ENCODE data around the gene PACRG.

Gene PACRG

DNA sequence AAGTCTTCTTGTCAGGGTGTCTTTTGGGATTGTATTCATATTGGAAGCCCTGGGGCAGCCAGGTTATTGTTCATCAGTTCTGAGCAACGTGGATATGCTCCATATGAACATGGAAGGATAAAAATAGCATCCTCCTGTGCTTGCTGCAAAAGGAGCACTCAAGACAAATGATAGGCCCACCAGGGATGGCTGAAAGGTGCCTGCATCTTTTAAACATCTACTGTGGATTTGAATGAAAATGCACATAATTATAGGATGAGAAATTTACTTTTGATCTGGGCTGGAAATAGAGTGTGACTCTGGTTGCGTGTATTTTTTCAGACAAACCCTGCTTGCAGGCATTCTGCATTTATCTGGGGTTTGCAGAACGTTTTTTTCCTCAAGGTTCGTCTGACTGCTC, 299.1 kb downstream of the PACRG start:
- no peak for DNase-seq

DNA sequence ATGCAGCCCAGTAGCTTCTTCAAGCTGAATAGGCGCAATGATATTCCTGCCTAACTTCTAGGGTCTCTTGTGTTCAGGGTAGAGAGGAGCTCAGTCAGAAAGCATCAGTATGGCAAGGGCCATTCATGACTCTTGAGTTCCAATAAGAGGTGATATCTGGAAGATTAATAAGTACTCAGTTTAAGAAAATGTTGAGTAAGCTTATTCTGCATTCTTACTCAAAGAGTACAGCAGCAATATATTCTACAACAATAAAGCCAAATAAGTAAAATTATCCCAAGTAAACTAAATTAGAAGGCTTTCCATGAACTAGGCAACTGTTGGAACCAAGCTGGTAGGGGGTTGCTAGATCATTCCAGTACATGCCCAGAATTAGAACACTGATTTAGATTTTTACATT, 303.2 kb downstream of the PACRG start:
- no peak for DNase-seq

DNA sequence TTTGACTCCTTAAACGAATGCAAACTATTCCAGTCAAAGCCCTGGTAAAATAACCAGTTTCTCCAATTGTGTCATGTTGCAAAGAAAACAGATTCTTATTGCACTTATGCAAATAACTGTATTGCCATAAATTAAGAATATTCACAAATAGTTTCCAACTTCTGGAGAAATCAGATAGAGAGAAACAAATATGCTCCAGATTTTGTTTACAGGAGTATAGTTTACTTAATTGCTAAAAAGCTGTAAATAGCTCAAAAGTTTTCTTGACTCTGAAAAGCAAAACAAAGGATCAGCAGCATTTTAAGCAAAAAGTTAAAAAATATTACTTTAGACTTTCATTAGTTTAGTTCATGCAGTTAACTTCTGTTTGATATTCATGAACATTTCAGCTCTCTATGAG, 304.2 kb downstream of the PACRG start:
- no peak for DNase-seq

DNA sequence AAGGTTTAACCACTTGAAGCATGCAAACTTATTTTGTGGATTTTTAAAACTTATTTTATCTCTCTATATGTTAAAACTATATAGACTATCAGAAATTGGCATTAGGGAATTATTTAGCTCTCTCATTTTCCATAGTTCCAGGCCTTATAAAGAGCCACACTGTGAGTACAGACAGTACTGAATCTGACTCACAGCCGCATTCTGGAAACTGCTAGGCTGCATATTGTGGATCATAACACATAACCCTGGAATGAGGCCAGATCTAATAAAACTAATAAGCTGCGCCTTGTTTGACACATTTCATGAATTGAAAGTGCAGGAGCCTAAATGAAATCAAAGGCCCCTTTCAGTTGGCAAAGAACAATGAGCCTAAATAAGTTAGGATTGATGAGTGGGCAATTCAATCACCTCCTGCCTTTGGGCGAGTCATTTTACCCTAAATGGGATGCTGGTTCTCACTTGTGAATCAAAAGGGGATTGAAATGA, 308.4 kb downstream of the PACRG start:
- DNase-seq = no peak

DNA sequence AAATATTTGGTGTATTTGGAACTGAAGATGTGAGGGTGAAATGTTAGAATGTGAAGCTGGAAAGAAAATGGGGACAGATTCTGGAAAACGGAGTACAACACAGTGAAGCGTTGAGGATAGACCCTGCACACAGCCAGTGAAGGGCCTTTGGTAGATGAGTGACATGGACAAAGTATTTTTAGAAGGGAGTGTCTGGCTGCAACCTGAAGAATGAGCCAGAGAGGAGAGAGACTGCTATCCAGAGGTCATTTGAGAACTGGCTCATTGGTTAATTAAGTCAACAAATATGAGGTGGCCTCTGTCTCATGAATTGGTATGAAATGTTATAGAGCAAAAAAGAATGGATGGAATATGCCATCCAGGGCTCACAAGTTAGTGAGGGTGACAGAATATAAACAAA, 310.5 kb downstream of the PACRG start:
- no peak for DNase-seq

DNA sequence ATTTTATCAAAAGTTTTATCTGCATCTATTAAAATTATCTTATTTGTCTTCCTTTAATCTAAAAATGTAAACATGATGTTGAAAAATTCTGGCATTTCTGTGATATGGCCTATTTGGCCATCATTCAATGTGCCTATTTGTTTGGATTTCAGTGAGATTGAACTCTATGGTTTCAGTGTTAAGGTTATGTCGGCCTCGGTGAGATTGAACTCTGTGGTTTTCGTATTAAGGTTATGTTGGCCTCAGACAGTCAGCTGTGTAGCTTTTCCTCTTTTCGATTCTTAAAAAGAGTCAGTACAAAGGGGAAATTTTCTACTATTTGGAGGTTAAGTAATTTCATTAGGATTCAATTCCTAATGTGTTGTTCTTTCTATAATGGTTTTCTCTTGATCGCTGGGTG, 320.6 kb downstream of the PACRG start:
- no peak for DNase-seq

DNA sequence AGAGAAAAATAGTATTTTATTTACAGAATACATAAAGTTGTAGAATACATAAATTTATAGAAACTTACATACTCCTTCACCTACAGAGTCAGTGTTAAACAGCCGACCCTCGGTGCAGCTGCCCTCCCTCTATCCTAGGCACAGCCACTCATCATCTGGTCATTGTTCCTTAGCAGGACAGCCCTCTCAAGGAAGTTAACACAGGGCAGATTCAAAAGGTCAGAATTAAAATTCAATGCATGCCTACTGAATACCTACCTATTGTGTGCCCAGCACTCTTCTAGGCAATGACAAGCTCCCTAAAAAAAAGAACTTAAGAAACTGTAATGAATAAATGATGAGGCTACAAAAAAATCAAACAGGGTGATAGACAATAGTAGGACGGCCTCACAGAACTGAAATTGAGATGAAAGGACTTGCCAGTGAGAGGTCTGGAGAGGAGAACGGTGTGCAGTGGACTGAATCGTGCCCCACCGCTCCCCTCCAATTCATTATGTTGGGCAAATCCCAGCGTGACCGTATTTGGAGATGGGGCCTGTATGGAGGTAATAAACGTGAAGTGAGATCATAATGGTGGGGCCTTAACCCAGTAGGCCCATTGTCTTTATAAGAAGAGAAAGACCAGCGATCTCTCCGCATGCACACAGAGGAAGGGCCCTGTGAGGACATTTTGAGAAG, 326.0 kb downstream of the PACRG start:
- no peak for DNase-seq

DNA sequence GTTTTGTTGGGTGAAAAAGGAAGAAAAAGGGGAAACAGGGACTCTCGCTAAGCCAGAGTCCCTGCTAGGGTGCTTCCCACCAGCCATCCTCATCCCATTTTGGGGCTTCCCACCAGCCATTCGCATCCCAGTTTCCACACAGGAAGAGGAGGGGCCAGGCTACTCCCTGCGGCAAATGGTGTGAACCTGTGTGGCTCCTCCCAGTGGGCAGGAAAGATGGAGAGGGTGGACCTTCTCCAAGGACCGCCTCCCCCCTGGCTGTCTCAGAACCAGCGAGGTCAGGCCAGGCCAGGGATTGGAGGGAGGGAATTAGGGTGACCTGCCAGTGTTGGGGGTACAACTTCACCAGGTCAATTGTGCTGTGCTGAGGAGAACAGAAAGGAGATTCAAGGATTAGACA, 326.9 kb downstream of the PACRG start:
- no peak for DNase-seq

DNA sequence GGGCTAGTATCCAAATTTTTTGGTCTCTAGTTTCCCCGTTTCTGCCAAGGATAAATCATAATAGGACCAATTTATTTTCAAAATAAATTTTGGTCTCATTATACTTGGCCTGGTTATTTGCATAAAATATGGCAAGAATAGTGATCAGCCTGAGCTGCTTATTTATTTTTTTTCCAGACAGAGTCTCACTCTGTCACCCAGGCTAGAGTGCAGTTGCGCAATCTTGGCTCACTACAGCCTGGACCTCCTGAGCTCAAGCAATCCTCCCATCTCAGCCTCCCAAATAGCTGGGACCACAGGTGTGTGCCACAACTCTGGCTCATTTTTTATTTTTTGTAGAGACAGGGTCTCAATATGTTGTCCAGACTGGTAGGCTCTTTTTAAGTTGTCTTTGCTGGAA, 329.5 kb downstream of the PACRG start:
- no peak for DNase-seq

DNA sequence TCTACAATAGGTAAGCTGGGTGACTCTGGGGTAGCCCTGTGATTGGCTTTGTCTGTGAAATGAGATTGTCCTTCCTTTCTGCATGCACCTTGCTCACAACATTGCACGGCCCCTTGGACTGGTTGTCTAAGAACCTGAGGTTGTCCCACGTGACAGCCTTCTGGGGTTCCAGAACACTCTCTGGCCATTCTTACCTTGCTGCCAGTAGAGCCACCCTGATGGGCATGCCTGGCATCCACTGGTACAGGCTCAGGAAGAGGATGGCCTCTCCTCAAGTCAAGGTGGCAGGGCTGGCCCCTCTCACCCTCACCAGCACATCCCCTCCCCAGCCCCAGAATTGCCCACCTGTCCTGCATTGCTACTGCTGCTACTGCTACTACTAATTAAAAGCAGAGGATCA, 335.0 kb downstream of the PACRG start:
- no peak for DNase-seq

DNA sequence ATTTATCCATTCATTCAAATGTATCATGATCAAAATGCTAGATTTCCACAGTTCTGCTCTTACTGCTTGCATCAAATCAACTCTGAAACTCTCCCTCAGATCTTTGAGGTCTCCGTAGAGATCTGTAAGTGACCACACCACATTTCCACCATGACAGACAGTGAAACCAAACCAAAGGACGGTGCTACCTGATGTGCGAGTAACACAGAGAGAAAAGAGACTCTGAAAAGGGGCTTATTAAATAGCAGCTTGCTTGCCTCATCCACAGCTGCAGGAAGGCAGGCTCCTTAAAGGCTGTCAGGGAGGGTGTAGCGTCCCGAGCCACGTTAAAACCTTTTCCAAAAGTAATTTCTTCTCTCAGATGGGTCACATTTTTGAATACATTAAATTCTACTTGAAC, 335.8 kb downstream of the PACRG start:
- no peak for DNase-seq

DNA sequence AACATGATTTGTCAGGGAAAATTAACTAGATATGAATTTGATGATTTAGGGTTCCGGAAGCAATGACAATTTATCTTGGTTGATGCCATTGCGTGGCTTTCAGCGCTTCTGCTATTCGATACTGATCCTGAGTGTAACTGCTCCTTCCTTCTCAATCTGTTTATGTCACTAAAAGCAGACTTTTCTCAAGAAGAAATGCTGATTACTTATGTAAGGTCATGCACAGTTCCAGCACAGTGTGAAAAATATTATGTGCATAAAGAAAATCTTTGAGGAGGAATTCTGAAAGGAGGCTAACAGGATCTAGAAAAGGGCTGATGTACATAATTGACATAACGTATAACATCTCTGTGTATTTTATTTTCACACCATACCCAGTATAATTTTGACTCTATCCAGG, 336.6 kb downstream of the PACRG start:
- DNase-seq = no peak

DNA sequence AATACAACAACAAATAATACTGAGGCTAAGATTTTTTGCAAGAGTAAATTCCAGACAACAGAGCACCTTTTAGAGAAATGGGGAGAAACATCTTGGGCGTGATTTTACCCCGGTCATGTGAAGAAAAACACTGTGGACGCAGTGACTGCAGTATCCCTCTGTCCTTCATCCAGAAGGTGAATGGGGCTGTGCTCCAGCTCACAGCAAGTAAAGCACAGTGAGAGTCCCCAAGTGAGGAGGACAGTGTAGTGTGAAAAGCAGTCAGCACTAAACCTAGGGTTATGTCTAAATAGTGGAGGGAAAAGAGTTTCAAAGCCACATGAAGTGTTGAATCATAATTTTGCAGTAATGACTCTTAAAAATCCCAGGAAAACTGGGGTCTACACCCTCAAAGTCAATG, 338.4 kb downstream of the PACRG start:
- no peak for DNase-seq

DNA sequence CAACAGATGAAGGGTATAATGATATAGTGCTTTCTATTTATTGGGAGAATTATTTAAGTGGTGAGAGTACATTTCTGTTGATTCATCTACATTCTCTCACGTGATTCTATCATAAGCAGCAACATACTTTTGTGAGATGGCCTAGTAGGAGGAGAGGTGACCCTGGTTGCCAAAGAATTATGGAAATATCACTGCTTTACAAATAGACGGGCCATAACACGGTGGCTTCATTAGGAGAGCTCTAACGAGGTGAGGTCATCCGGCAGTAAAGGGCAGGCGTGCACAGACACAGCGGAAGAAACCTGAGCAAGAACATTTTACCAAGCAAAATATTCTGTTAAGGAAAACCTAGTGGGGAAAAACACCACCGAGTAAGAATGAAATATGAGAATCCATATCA, 349.4 kb downstream of the PACRG start:
- DNase-seq = no peak

DNA sequence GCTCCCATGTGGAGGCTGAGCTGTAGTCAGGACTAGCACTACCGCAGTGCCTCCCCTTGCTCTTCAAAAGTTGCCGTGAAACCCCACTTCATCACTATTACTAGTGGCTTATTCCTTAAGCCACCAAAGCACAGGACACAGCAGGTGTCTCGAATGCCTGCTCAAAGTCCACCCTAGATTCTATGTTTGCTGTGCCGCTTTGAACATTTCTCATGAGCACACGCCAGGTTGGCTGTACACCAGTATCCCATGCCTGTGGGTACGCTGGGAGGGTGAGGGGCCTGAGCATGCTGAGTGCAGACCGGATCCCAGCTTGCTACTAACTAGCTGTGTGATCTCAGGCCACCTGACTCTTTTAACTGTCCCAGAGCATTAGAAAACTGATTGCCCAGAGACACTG, 350.9 kb downstream of the PACRG start:
- DNase-seq = no peak

DNA sequence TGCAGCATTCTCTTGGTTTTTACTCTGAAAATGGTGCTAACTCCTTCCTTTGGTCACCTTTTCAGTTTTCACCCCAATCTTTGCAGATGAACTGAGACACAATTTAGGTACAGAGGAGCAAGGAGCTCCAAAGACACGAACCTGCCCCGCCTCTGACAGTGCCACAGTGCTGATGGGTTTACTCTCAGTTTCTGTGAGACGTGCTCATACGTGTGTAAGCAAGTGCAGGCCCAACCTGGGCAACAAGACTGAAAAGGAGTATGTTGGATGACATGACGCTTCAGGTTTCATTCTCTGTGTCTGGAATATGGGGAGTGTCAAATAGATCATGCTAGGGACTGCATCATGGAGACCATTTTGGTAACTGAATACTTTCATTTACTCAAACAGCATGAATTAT, 352.5 kb downstream of the PACRG start:
- DNase-seq = no peak

DNA sequence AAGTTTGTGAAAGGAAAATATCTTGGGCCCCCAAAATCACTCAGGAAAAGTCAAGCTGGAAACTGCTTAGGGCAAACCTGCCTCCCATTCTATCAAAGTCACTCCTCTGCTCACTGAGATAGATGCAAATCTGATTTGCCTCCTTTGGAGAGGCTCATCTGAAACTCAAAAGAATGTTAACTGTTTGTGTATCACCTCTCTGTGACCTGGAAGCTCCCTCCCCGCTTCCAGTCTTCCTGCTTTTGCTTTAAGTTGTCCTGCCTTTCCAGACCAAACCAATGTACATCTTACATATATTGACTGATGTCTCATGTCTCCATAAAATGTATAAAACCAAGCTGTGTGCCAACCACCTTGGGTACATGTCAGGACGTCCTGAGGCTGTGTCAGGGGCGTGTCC, 355.4 kb downstream of the PACRG start:
- DNase-seq = no peak

DNA sequence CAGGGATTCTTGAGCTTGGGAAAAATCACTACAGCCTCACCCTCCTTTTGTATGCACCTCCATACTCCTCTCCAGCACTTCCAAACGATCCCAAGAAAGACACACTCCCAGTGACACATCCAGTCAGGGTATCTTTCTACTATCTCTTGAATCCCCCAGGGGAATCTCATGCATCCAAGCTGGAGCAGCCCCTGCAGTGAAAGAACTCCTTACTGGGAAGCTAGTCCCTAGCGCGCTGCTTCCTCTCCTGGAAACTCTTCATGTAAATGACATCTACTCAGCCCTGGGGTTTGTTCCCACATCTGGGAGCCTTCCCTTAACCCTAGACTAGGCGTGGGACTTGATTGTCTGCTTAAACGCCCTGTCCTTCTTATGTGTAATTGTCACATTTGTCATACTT, 357.7 kb downstream of the PACRG start:
- DNase-seq = no peak

DNA sequence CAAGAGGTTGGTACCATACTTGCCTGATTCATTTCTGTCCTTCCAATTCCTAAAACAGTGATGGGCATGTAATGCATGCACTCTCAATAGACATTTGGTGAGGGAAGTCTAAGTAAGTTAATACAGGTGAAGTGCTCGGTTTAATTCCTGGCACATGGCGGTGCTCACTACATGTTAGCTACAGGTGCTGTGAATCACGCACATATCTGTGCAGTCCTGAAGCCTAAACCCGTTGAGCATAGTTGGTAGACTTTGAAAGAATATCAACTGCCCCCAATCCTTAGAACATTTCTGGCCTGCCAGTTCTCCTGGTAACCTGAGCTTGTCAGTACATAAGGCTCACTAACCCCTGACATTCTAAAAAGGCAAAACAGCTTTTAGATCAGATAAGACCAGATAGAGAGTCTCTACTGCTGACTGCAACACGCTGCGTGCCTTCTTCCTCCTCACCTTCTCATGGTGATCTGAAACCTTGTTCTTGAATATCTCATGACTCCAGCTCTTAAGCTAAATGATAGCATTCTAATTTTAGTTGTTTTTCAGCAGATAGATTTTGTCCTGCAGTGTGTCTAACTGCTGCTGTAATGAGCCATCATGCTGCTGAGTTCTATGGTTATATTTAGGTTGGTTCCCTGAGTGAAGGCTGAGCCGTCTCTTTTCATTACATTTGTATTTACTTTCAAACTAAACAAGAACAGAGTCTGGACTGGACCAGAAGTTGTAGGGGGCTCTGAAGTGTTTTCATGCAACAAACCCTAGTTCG, 358.3 kb downstream of the PACRG start:
- DNase-seq = no peak

DNA sequence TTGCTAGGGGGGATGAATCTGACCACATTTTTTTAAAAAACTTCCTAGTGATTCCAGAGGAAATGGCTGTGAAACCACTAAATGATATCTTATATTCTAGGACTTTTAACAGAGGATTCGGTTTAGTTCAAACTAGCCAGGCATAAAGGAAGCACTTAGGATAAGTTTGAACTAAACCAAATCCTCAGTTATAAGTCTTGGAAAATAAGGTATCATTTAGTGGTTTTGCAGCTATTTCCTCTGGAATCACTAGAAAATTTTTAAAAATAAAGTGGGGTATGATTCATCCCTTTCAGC, 358.8 kb downstream of the PACRG start:
- DNase-seq = no peak

DNA sequence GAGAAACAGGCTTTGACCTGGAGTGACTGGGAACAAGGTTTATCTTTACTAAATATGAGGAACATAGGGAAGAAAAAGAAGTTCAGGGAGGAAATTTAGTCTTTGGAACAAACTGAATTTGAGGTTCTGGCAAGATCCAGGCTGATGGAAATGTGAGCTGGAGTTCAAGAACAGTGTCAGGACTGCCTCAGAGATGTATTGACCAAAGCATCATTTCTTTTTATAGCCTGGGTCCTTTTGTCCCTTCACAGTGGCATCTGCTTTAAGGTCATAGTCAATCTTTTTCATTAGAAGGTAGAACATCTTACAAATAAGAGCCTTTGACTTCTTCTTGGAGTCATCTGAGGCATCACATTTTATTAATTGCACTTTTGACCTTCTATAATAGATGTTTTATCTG, 360.2 kb downstream of the PACRG start:
- no peak for DNase-seq

DNA sequence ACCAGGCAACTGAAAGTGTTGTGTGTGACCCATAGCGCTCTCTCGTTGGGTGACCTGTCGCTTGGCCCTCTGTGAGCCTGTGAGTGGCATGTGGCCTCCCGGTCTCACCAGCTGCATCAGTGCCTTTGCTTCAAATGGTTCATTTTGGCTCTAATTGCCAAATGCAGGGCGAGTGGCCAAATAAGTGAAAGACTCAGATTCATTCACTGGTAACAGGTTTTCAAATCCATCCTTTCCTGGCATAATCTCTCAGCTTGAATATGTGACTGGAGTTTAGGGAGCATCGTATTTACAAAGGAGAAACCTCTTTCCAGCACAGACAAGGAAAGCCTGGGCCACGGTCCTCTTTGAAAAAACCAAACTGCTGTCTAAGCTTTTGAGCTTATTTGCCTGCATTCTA, 365.1 kb downstream of the PACRG start:
- DNase-seq = no peak

DNA sequence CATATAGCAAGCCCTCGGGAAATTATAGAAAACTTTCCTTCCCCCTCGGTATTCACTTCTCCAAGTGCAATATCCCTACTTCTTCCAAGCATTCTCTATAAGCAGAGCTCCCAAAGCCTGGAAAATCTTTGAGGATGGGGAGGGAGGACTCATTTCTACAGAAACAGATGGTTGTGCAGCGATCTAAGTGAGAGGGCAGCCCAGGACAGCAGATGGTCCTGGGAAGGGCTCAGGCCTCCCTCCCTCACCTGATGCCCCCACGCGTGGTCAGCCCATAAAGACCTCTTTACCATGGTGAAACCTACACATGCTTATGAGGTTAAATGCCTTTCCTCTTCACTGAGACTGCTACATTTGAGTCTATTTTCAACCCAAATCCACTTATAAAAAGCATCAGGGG, 367.1 kb downstream of the PACRG start:
- no peak for DNase-seq

DNA sequence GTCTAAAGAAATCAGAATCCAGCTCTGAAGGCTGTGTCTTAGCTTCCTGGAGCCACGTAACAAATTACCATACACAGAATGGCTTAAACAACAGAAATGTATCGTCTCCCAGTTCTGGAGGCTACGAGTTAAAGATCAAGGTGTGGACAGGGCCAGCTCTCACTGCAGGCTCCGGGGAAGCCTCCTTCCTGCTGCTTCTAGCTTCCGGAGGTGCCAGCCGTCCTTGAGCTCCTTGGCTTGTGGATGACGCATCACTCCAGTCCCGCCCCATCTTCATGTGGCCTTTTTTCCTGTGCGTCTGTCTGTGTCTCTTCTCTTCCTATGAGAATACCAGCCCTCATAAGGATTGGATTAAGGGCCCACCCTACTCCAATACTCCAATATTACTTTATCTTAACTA, 367.6 kb downstream of the PACRG start:
- no peak for DNase-seq

DNA sequence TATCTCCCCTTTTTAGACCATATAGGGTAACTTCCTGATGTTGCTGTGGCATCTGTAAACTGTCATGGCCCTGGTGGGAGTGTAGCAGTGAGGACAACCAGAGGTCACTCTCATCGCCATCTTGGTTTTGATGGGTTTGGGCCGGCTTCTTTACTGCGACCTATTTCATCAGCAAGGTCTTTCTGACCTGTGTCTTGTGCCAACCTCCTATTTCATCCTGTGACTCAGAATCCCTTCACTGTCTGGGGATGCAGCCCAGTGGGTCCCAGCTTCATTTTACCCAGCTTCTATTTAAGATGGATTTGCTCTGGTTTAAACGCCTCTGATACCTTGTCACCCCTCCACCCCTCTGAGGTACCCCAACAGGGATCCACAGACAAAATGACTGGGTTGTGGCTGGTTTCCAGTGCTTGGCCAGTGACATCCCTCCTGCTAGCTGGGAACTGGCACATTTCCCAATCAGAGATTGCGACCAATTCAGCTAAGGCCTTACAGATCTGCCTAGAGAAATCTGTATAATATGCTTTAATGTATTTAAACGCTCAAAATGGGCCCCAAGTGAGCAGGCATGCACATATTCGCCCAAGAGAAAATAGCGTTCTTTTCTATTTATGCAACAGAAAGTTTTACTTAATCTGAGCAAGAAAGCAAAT, 371.2 kb downstream of the PACRG start:
- no peak for DNase-seq

Data from left hindlimb (tissue), 1 donor.